Lower leg skin (tissue), 3 donors: Measurements from ENCODE around the gene BICRA.

ENCODE experiments used
- POLR2A ChIP-seq, 2 donors: fragments of 450-650 bp; IDR thresholded peaks; one replicate each; pipeline ENCODE4 v1.6.1; 2016 to 2017; ENCODE audit warnings: antibody characterized with exemption in 2 of 2, mild to moderate bottlenecking in 1 of 2, moderate library complexity in 1 of 2
- TF ChIP-seq, protein P1 (sequence below), 3 donors: fragments of 450-650 bp; IDR thresholded peaks; one replicate each; pipeline ENCODE4 v1.5.1; 2016; ENCODE audit warnings: antibody characterized with exemption in 3 of 3, mild to moderate bottlenecking in 3 of 3, moderate library complexity in 2 of 3

GRCh38 chr19:47661611-47662010, 52.7 kb downstream of the BICRA start:
- TF ChIP-seq, protein P1, sequence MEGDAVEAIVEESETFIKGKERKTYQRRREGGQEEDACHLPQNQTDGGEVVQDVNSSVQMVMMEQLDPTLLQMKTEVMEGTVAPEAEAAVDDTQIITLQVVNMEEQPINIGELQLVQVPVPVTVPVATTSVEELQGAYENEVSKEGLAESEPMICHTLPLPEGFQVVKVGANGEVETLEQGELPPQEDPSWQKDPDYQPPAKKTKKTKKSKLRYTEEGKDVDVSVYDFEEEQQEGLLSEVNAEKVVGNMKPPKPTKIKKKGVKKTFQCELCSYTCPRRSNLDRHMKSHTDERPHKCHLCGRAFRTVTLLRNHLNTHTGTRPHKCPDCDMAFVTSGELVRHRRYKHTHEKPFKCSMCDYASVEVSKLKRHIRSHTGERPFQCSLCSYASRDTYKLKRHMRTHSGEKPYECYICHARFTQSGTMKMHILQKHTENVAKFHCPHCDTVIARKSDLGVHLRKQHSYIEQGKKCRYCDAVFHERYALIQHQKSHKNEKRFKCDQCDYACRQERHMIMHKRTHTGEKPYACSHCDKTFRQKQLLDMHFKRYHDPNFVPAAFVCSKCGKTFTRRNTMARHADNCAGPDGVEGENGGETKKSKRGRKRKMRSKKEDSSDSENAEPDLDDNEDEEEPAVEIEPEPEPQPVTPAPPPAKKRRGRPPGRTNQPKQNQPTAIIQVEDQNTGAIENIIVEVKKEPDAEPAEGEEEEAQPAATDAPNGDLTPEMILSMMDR (IDR thresholded peaks at IDR 0.05) = no peak
- TF ChIP-seq POLR2A (IDR thresholded peaks at IDR 0.05) = no peak
